ENCODE data around the gene NCKAP1. TPM values are rescaled to one million over a fixed set of nuclear protein-coding genes. Genes with fewer than 3 reads are reported as not detected.
"Not testable (repeated sequence)": the region's sequence is repeated elsewhere in the genome, so short reads cannot be mapped to it uniquely, and the experiment has no call there.

Gene NCKAP1
- total RNA-seq, 1 experiment from 2014 or later = 79.4 TPM

GRCh38 chr2:182883451-182883850, 154.8 kb downstream of the NCKAP1 start:
- DNase-seq (ENCODE audit: low read depth) = no peak

DNA sequence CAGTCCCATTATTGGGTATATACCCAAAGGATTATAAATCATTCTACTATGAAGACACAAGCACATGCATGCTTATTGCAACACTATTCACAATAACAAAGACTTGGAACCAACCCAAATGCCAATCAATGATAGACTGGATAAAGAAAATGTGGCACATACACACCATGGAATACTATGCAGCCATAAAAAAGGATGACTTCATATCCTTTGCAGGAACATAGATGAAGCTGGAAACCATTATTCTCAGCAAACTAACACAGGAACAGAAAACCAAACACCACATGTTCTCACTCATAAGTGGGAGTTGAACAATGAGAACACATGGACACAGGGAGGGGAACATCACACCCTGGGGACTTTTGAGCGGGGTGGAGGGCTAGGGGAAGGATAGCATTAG, 158.2 kb downstream of the NCKAP1 start:
- DNase-seq (ENCODE audit: low read depth) = not testable (repeated sequence)

DNA sequence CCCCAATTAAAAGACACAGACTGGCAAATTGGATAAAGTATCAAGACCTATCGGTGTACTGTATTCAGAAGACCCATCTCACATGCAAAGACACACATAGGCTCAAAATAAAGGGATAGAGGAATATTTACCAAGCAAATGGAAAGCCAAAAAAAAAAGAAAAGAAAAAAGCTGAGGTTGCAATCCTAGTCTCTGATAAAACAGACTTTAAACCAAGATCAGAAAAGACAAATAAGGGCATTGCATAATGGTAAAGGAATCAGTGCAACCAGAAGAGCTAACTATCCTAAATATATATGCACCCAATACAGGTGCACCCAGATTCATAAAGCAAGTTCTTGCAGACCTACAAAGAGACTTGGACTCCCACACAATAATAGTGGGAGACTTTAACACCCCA, 161.6 kb downstream of the NCKAP1 start:
- not testable (repeated sequence) for DNase-seq (ENCODE audit: low read depth)

GRCh38 chr2:182870227-182870626, 168.0 kb downstream of the NCKAP1 start:
- DNase-seq (ENCODE audit: low read depth) = peak; percentile 14

GRCh38 chr2:182868054-182868796, 170.0 kb downstream of the NCKAP1 start:
- DNase-seq (ENCODE audit: low read depth) = no peak

GRCh38 chr2:182867426-182868053, 170.7 kb downstream of the NCKAP1 start:
- DNase-seq (ENCODE audit: low read depth) = no peak

- no peak for DNase-seq (ENCODE audit: low read depth)
Observed at GRCh38 chr2:182866461-182867406, 171.5 kb downstream of the NCKAP1 start, which contains the start of gene FRZB. TSS of gene FRZB (minus strand) at chr2:182866637. CDS start at chr2:182866552, 85 bp downstream.

- DNase-seq (ENCODE audit: low read depth) = no peak
Observed at GRCh38 chr2:182866095-182866460, 172.2 kb downstream of the NCKAP1 start.

DNA sequence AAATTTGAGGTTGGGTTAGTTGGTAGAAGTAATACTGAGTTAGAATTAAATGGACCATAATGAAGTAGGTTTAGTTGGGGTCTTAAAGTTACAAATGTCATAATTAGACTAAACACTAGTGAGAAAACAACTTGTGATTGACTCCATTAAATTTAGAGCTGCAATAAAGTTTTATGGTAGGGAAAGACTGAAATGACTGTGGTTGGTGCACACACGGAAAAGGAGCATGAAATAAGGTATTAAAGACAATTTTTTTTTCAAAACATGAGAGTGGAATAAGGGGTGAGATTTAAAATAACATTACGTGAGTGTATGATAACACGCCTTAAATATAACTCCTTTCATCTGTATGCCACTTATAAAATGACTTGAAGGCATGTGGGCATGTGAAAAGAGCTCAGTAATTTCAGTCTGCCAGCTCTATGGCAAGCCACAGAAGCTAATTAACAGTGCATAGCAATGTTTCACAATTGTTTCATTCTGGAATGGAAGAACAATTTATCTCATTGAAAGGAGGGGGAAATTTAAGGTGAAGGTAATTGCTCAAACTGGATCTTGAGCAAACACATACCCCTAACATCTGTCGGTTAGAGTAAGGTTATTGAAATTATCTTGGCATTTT, 173.2 kb downstream of the NCKAP1 start:
- no peak for DNase-seq (ENCODE audit: low read depth)

DNA sequence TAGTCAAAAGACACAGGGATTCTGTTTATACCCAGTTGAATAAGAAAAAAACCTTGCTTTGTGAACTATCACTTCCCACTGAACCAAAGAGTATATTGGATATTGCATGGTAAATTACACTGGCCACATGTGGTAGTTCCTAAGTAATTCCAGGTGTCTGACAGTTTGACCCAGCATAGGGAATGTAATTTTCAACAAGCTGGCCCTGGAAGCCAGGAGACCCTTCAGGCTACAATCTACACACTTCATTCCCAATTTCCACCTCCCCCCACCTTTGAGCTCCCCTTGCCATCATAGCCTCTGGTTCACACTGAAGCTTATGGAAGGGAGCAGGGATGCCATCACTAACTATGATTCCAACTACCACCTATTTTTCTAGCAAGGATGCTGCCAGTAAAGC, 174.6 kb downstream of the NCKAP1 start:
- no peak for DNase-seq (ENCODE audit: low read depth)

GRCh38 chr2:182862091-182862490, 176.2 kb downstream of the NCKAP1 start:
- DNase-seq (ENCODE audit: low read depth) = no peak

DNA sequence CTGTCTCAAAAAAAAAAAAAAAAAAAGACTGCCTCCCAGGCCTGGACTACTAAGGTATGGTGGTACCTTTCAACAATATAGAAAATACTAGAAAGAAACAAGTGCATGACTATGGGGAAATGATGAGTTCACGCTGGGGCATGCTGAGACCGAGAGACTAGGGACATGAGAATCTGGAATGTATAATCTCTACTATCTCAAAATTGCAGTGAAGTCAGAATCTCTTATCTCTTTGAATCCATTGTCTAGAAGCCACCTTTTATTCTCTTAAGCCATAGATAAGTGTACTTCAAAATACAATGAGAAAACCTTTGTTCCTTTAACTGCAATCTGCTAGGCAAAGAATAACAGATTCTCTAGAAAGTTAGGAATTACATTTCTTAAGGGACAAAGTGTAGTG, 177.4 kb downstream of the NCKAP1 start:
- no peak for DNase-seq (ENCODE audit: low read depth)

Small RNAs within 50 kb of the gene (small RNA-seq; reads per million reads assigned to genes)
- gene RF00019 = not detected
- gene RF00599 = not detected
- not detected for gene RNU6-1122P

Other genes with a start within 250 kb of the NCKAP1 start
- gene FRZB, start 171.8 kb downstream of the NCKAP1 start, total RNA-seq (2014; rRNA removed; shearing (Covaris generic)) = not detected in 2 replicates
- gene DUSP19, start 40.3 kb upstream of the NCKAP1 start, total RNA-seq (2014; rRNA removed; shearing (Covaris generic)) = 1.2 and 3.2 TPM in 2 replicates
- 29.8 and 31.7 TPM in 2 replicates for gene NUP35, start 86.0 kb upstream of the NCKAP1 start, total RNA-seq (2014; rRNA removed; shearing (Covaris generic))

Data from HT1080 (cell line).